IMR-90 (cell line): ENCODE data around the gene PFKP.

Source experiments
- BHLHE40 ChIP-seq: fragments of 150-350 bp; IDR thresholded peaks from 2 replicates; pipeline ENCODE4 v1.6.1; 2016; ENCODE audit warnings: mild to moderate bottlenecking, low read depth, low read length
- CHD1 ChIP-seq: IDR thresholded peaks from 2 replicates; pipeline ENCODE4 v1.6.1; 2012; ENCODE audit warnings: low read depth, low read length, improper control_type of control experiment
- FOS ChIP-seq: fragments of 150-350 bp; IDR thresholded peaks from 2 replicates; pipeline ENCODE4 v1.6.1; 2016; ENCODE audit warnings: low read depth, low read length
- MAFK ChIP-seq: IDR thresholded peaks from 2 replicates; pipeline ENCODE4 v1.6.1; 2012; ENCODE audit warnings: low read depth, low read length, improper control_type of control experiment
- MAZ ChIP-seq: IDR thresholded peaks from 2 replicates; pipeline ENCODE4 v1.6.1; 2012; ENCODE audit warnings: low read depth, mild to moderate bottlenecking, low read length, improper control_type of control experiment, moderate library complexity, borderline replicate concordance
- MXI1 ChIP-seq: IDR thresholded peaks from 2 replicates; pipeline ENCODE4 v1.6.1; 2012; ENCODE audit warnings: low read depth, mild to moderate bottlenecking, low read length, moderate library complexity, borderline replicate concordance
- POLR2A ChIP-seq: IDR thresholded peaks from 2 replicates; pipeline ENCODE4 v1.6.1; 2012; ENCODE audit warnings: mild to moderate bottlenecking, low read depth, low read length
- RAD21 ChIP-seq: IDR thresholded peaks from 2 replicates; pipeline ENCODE4 v1.6.1; 2012; ENCODE audit warnings: low read length, improper control_type of control experiment
- RCOR1 ChIP-seq: IDR thresholded peaks from 2 replicates; pipeline ENCODE4 v1.6.1; 2012; ENCODE audit warnings: mild to moderate bottlenecking, low read length, improper control_type of control experiment; ENCODE audit not compliant: insufficient replicate concordance
- RFX5 ChIP-seq: IDR thresholded peaks from 2 replicates; pipeline ENCODE4 v1.8.0; 2012; ENCODE audit warnings: low read depth, mild to moderate bottlenecking, low read length, moderate library complexity
- SMC3 ChIP-seq: fragments of 150-350 bp; IDR thresholded peaks from 2 replicates; pipeline ENCODE4 v1.6.1; 2016; ENCODE audit warnings: low read depth, mild to moderate bottlenecking, antibody characterized with exemption, low read length, moderate library complexity
- TF ChIP-seq, protein P1 (sequence below): conservative IDR thresholded peaks from 2 replicates; pipeline ENCODE4 v1.5.1; 2012; ENCODE audit warnings: mild to moderate bottlenecking, low read depth, low read length, improper control_type of control experiment

DNA sequence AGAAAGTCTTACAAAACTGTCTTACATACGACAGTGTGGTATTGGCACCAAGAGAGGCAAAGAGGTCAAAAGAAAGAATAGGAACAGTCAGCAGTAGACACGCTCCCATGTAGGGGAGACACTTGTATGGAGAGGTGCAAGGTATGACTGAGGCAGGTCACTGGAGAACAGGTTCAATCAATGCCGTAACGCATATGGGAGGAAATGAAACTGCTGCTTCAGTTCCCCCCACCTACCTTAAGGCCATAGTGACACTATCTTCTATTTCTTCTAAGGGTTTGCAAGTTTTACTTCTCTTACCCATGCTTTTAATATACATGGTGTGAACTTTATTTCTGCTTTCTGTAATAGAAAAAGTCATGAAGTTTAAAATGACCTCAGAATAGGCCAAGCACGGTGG is 110.7 kb downstream of the PFKP start:
- TF ChIP-seq, protein P1, sequence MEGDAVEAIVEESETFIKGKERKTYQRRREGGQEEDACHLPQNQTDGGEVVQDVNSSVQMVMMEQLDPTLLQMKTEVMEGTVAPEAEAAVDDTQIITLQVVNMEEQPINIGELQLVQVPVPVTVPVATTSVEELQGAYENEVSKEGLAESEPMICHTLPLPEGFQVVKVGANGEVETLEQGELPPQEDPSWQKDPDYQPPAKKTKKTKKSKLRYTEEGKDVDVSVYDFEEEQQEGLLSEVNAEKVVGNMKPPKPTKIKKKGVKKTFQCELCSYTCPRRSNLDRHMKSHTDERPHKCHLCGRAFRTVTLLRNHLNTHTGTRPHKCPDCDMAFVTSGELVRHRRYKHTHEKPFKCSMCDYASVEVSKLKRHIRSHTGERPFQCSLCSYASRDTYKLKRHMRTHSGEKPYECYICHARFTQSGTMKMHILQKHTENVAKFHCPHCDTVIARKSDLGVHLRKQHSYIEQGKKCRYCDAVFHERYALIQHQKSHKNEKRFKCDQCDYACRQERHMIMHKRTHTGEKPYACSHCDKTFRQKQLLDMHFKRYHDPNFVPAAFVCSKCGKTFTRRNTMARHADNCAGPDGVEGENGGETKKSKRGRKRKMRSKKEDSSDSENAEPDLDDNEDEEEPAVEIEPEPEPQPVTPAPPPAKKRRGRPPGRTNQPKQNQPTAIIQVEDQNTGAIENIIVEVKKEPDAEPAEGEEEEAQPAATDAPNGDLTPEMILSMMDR: no peak
- TF ChIP-seq MAFK: no peak
- no peak for TF ChIP-seq POLR2A
- TF ChIP-seq RCOR1: no peak
- TF ChIP-seq RAD21: no peak
- no peak for TF ChIP-seq BHLHE40
- TF ChIP-seq MAZ: no peak
- no peak for TF ChIP-seq MXI1
- TF ChIP-seq FOS: no peak
- no peak for TF ChIP-seq CHD1
- TF ChIP-seq SMC3: no peak
- TF ChIP-seq RFX5: no peak
